Activated CD8-positive, alpha-beta memory T cell treated with anti-CD3 and anti-CD28 coated beads for 36 hours (primary cell): Measurements from ENCODE around the gene ZNF283. TPM values are rescaled to one million over a fixed set of nuclear protein-coding genes. Genes with fewer than 3 reads are reported as not detected.
"Not testable (repeated sequence)": the region's sequence is repeated elsewhere in the genome, so short reads cannot be mapped to it uniquely, and the experiment has no call there.

Experiments
- CTCF ChIA-PET: fragments of 350-600 bp; sonication (Branson Sonifier 250); formaldehyde crosslinking; loops from one replicate; lab custom pipeline; 2021; ENCODE audit warnings: antibody characterized with exemption; lab: Charles Lee
- POLR2A ChIA-PET: fragments of 350-600 bp; sonication (Branson Sonifier 250); formaldehyde crosslinking; loops from one replicate; lab custom pipeline; 2021; ENCODE audit warnings: antibody characterized with exemption; lab: Charles Lee
- total RNA-seq, 2 experiments: library from RNA; stranded (reverse); gene quantifications; one replicate each; pipeline ENCODE4 v1.2.3, GENCODE V29; 2021

Gene ZNF283
- total RNA-seq, 2 experiments from 2014 or later, result 4.8 to 5.0 TPM

- CTCF ChIA-PET, result interaction anchor here (1.0 to 1.6 kb wide), 4 partner anchors 10 to 52 kb away, joined by 3 to 5 read pairs (median 4); no protein-coding TSS in a partner anchor
- POLR2A ChIA-PET, result interaction anchor here (0.6 kb wide), 1 partner anchor 67 kb away, joined by 6 read pairs; no protein-coding TSS in a partner anchor
Measured at GRCh38 chr19:43797556-43797955, 29.6 kb upstream of the ZNF283 start.

GRCh38 chr19:43798026-43798545, 29.0 kb upstream of the ZNF283 start:
- ChIA-PET POLR2A (no interaction called here), CTCF (interaction anchor here (1.5 kb wide), 1 partner anchor 12 kb away, joined by 3 read pairs; no protein-coding TSS in a partner anchor)

- POLR2A ChIA-PET, result no interaction called here
- CTCF ChIA-PET, result no interaction called here
Measured at GRCh38 chr19:43798546-43799409, 28.3 kb upstream of the ZNF283 start.

- CTCF ChIA-PET, result interaction anchor here (0.7 kb wide), 1 partner anchor 36 kb away, joined by 3 read pairs; no protein-coding TSS in a partner anchor
- POLR2A ChIA-PET, result no interaction called here
Measured at GRCh38 chr19:43799502-43800142, 27.5 kb upstream of the ZNF283 start.

GRCh38 chr19:43802216-43802951, 24.7 kb upstream of the ZNF283 start, which contains the start of gene LYPD5:
TSS of gene LYPD5 (minus strand) at chr19:43802447. CDS start at chr19:43802380, 67 bp downstream.
- ChIA-PET CTCF (no interaction called here), POLR2A (no interaction called here)

GRCh38 chr19:43804432-43804831, 22.7 kb upstream of the ZNF283 start:
- POLR2A ChIA-PET, result no interaction called here
- CTCF ChIA-PET, result no interaction called here

- POLR2A ChIA-PET, CTCF ChIA-PET: not testable (repeated sequence)
Measured at GRCh38 chr19:43806401-43806800, 20.7 kb upstream of the ZNF283 start.

GRCh38 chr19:43806848-43807247, 20.3 kb upstream of the ZNF283 start:
- CTCF ChIA-PET, result no interaction called here
- POLR2A ChIA-PET, result no interaction called here

GRCh38 chr19:43807651-43808050, 19.5 kb upstream of the ZNF283 start:
- CTCF ChIA-PET, result no interaction called here
- POLR2A ChIA-PET, result no interaction called here

GRCh38 chr19:43809762-43810696, 17.1 kb upstream of the ZNF283 start:
- CTCF ChIA-PET, result interaction anchor here (0.6 to 2.7 kb wide), 10 partner anchors 13 to 250 kb away, joined by 3 to 25 read pairs (median 3); partner anchors contain the start of genes SMG9 and ZNF45
- POLR2A ChIA-PET, result interaction anchor here (0.7 to 1.1 kb wide), 2 partner anchors 140 to 195 kb away, joined by 3 read pairs; partner anchors contain the start of gene PLAUR

GRCh38 chr19:43811837-43812236, 15.3 kb upstream of the ZNF283 start:
- CTCF ChIA-PET, result no interaction called here
- POLR2A ChIA-PET, result no interaction called here

GRCh38 chr19:43812259-43812658, 14.9 kb upstream of the ZNF283 start:
- POLR2A ChIA-PET, result interaction anchor here (0.8 kb wide), 1 partner anchor 94 kb away, joined by 10 read pairs; no protein-coding TSS in a partner anchor
- CTCF ChIA-PET, result no interaction called here

- ChIA-PET CTCF (no interaction called here), POLR2A (interaction anchor here (0.8 kb wide), 1 partner anchor 94 kb away, joined by 10 read pairs; no protein-coding TSS in a partner anchor)
Measured at GRCh38 chr19:43812688-43813087, 14.4 kb upstream of the ZNF283 start.

- ChIA-PET CTCF (no interaction called here), POLR2A (no interaction called here)
Measured at GRCh38 chr19:43814663-43815352, 12.3 kb upstream of the ZNF283 start.

- CTCF ChIA-PET, POLR2A ChIA-PET: not testable (repeated sequence)
Measured at GRCh38 chr19:43817454-43817853, 9.7 kb upstream of the ZNF283 start.

GRCh38 chr19:43818500-43818899, 8.6 kb upstream of the ZNF283 start:
- ChIA-PET POLR2A (no interaction called here), CTCF (no interaction called here)
